HG03060 (cell line): ENCODE measurements around the gene TDRD3.
A peak's percentile ranks its signal among the peaks of the same experiment; 100 is the strongest.
"Not testable (repeated sequence)": the region's sequence is repeated elsewhere in the genome, so short reads cannot be mapped to it uniquely, and the experiment has no call there.

ENCODE experiments used
- ATAC-seq: cut with Tn5 transposase; IDR thresholded peaks from one replicate; pipeline ENCODE4 v1.9.1; 2021; ENCODE audit warnings: low read depth, moderate number of reproducible peaks; ENCODE audit not compliant: unreplicated experiment

The TDRD3 gene

DNA sequence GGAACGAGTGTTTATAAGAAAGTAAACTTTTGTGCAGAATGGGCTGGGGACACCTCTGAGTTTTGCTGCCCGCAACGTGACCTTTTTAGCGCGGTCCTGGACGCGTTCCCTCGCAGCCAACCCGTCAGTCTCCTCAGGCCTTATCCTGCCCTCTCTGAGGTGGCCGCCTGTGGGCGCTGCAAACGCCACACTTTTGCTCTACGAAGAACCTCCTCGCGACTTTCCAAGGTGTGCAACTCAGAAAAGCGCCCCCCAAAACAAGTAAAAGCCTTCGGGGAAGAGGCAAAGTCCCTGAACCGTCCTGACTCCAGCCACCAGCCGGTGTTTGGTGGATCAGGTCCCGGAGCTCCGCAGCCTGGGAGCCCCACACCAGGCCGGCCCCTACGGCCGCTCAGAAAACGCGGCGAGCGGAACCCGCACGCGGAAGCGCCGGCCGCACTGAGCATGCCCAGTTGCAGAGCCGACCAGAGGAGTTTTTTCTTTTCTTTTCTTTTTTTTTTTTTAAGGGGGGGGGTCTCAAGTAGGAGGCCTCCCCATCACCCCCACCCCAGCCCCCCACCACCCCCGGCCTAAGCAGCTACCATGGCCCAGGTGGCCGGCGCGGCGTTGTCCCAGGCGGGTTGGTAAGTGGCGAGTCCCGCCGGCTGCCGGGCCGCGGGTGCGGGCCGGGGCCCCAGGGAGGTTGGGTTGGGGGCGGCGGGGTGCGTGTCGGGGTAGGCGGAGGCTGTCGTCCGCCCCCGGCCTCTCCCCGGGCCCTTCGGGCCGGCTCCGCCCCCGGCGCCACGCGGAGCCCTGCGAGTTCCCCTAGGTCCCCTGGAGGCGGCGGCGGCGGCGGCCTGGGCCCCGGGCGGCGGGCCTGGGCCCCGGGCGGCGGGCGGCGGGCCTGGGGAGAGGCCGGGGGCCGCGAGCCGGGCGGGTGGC, at the start of gene TDRD3:
TDRD3 (plus strand) TSS at position 438 of the 921 bp plus-strand sequence; CDS start at position 583, 145 bp downstream.
- ATAC-seq, result peak; percentile 38

DNA sequence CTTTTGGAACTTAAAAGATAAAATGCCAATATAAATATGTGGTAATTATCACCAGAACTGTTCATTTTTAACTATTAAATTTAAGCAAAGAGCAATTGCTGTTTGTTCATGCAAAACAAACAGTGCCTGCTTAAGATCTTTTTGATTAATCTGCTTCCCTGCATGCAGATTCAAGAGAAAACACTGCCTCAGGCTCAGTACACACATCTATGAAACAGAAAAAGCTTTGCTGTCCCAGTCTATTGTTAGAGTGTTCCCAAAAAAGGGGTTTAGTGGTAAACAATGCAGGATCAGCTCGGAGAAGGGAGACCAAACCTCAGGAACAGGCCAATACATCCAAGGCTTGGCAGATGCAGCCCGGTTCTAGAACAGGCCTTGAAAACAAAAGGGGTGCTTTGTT, 49.3 kb upstream of the TDRD3 start:
- no peak for ATAC-seq

DNA sequence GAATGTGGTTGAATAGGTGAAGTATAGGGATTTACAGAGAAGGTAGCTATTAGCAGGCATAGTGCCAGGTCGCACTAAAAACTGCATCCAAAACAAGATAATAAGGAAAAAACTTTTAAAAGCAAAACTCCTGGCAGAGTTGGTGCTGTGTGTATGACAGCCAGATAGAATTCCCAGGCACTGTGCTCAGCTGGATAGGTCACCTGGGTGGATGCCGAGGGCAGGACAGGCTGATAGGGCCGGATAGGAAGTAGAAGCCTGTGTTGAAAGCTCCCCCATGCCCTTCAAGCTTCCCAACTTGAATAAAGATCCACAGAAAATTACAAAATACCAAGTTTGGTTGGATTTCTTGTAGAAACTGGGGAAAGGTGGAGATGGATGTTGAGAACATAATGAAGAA, 48.9 kb upstream of the TDRD3 start:
- no peak for ATAC-seq

DNA sequence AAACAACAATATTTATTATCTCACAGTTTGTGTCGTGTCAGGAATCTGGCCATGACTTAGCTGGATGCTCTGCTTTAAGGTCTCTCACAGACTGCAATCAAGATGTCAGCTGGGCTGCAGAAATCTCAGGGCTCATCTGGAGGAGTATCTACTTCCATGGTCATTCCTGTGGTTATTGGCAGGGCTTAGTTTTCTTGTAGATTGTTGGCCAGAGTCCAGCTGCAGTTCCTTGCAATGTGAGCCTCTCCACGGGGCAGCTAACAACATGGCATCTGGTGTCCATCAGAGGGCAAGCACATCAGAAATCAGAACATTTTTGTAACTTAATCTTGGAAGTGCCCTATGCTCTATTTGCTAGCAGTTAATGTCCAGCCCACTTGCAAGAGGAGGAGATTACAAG, 45.7 kb upstream of the TDRD3 start:
- no peak for ATAC-seq

DNA sequence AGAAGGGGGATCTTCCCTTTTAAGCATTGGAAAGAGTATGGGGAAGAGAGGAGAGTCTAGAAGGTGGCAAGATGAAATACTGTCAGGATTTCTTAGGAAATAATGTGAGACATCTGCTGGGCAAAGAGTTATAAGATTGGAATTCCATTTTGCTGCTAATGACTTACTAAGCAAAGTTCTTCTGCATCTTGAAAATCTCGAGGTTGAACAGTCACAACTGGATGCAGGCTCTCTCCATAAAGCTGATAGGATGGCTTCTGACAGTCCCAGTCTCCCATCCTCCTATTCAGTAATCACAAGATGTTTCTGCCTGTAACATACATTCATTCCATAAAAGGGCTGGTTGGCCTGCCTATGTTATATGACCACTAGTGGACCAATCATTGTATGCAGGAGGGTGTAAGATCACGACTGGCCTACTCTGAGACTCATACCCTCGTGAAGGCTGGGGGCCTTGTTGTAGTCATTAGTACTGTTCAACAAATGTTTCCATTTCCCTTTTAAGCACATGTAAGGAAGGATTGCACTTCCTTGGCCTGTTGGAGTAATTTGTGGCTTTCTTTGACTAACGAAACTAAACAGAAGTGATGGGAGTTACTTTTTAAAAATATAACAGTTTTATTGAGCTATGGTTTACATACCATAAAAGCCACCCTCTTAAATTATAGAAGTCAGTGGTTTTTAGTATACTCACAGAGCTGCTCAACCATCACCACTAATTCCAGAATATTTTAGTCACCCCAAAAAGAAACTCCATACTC, 45.0 kb upstream of the TDRD3 start:
- ATAC-seq, result no peak

DNA sequence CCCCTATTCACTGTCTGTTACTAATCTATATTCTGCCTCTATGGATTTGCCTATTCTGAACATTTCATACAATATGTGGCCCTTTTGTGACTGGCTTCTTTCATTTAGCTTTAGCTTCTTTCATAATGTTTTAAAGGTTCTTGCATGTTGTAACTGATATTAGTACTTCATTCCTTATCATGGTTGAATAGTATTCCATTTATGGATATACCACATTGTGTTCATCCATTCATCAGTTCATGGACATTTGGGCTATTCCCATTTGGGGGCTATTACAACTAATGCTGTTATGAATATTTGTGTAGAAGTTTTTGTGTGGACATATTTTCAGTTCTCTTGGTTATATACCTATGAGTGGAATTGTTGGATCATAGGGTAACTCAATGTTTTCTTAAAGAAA, 44.4 kb upstream of the TDRD3 start:
- no peak for ATAC-seq

DNA sequence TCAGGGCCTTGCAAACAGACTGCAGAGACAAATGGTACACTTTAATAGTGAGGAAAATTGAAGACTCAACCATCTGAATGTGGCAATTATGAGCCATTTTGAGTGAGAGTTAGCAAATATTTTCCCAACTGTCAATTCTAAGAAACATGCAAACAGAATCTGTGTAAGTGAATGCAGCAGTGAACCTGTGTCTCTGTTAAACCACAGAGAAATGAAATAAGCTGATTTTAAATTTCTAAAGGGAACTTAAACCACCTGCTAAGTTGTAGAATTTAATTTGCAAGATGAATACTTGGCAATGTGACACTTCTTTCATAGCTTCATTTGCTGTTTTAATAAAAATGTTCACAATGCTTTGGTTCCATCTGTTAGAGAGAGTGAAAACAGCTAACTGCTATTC, 42.0 kb upstream of the TDRD3 start:
- no peak for ATAC-seq

DNA sequence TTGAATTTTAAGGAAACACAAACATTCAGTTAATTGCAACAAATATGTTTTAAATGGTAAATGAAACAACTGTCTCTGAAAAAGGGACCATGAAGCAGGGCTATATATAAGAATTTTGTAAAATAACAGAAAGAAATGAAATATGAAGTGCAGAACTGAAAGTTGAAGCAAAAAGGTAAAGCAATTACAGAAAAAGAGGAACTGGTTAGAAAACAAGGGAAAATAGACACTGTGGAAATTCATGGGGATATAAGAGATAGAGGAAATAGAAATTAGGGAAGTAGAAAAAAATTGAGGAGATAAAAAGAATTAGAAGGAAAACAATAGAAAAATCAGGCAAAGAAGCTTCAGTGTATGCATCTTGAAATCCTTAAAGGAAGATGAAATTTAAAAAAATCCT, 40.0 kb upstream of the TDRD3 start:
- no peak for ATAC-seq

DNA sequence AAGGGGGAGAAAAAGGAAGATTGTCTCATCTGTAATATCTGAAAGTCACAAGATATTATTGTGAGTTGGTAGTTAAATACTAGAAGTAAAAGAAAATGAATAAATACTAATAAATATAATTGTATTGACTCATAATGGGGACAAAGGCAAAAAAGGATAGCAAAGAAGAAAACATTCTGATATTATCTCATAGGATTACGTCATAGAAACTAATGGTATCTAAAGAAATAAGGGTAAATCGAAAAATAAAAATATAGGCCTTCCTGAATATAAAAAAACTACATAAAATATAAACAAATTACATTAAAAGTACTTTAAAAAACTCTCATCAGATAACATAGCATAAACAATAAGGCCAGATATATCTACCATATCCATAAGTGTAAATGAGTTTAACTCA, 38.6 kb upstream of the TDRD3 start:
- no peak for ATAC-seq

DNA sequence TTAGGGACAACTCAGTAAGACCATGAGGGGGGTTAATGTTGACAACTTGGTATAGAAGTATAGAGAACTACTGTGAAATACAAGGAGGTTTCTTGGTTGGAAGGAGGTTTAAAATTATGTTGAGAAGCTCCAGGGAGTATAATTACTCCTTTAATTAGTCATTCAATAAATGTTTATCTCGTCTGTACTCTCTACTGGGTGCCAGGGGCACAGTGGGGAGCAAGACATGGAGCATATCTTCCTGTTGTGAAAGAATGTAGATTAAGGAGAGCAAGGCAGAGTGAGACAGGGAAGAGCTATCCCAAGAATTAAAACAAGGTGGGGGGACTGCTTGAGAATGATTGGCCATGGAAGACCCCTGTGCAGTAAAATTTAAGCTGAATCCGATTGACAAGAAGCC, 33.7 kb upstream of the TDRD3 start:
- ATAC-seq, result no peak

DNA sequence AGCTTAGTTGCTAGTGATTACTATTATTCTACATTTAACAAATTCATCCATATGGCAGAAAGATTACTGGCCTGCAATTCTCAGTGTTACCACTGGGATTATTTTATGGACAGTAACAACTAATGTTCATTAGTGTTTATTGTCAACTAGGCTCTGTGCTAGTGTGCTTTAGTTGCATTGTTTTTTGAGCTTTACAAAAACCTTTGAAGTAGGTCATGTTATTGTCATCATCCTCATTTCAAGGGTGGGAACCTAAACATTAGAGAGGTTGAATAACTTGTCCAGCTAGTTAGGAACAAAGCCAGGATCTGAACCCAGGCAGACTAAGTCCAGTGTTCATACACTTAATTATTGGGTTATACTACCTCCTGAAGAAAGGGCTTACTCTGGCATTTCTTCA, 27.8 kb upstream of the TDRD3 start:
- no peak for ATAC-seq

DNA sequence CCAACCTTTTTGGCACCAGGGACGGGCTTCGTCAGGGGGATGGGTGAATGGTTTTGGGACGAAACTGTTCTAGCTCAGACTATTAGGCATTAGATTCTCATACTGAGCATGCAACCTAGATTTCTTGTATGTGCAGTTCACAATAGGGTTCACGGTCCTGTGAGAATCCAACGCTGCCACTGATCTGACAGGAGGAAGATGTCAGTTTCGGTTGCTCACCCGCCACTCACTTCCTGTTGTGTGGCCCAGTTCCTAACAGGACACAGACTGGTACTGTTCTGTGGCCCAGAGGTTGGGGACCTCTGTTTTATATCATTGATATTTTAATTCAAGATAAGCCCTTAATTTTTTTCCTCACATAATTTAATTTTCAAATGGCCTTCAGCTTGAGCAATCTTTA, 26.7 kb upstream of the TDRD3 start:
- ATAC-seq, result no peak

DNA sequence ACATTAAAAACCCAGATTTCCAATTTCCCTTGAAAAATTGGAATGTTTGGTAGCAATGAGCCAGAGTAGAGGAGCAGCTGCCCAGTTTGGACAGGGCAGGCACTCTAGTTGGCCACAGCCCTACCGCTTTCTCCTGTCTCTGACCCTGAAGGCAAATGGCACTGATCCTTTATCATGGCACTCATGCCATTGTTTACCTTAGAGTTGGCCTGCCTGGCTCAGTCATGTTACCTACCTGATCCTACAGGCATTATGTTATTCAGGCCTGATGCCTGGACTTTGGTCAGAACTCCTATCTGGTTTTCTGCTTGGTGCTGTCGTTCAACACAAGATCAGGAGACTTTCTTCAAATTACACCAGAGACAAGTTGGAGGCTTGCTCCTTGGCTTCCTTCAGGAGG, 24.9 kb upstream of the TDRD3 start:
- no peak for ATAC-seq

DNA sequence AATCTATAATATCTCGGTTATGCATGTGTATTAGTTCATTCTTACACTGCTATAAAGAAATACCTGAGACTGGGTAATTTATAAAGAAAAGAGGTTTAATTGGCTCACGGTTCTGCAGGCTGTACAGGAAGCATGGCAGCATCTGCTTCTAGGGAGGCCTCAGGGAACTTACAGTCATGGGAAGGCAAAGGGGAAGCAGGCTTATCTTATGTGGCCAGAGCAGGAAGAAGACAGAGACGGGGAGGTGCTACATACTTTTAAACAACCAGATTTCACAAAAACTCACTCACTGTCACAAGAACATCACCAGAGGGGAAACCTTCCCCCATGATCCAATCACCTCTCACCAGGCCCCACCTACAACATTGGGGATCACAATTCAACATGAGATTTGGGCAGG, 17.7 kb upstream of the TDRD3 start:
- not testable (repeated sequence) for ATAC-seq

DNA sequence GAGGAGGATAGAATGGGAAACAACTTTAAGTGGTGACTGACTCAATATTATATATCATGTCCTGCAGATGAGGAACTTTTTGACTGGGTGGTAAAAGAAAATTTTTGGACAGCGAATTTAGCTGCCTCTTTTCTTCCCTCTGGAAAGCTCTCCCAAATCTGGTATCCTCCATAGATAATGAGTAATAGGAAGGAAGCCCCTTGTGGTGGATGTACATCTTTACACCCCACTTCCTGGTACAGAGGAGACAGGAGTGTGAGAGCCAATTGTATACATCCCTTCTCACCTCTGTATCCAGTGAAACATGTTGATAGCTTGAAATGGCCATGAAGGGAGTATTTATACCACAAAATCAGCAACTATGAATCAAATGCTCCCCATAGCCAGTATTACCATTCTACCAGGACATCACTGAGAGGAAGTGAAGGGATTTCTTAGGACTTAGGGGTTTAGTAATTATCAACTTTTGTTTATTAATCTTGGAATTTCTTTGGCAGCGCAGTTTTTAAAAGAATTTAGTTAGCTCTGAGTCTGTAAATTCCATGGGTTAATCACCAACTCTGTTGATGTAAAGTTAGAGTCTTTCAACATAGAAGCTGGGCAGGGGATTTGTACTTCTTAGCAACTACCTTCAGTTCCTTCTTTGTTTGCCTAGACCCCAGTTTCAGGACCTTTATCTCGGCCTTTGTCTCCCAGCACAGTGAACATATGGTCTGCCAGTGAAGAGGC, 17.0 kb upstream of the TDRD3 start:
- ATAC-seq, result no peak

DNA sequence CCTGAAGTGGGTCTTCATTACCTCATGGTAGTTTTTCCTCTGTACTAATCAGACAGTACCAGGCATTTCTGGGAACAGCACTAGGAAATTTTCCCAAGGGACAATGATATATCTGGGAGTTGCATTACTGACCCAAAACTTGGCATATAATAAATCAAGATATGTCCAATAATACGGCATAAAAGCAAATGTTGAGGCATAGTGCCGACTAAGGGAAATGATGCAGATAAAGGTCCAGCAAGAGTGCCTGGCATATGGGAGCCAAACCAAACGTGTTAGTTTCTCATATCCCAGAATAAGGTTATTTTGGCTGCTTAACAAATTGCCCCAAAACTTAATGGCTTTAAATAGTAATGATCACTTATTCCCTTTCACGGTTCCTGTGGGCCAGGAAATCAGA, 12.1 kb upstream of the TDRD3 start:
- no peak for ATAC-seq

DNA sequence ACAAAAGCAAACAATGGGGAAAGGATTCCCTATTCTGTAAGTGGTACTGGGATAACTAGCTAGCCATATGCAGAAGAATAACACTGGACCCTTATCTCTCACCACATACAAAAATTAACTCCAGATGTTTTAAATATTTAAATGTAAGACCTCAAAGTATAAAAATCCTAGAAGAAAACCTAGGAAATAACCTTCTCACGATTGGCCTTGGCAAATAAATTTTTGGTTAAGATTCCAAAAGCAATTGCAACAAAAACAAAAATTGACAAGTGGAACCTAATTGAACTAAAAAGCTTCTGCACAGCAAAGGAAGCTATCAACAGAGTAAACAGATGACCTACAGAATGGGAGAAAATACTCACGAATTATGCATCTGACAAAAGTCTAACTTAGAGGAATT, 10.8 kb upstream of the TDRD3 start:
- no peak for ATAC-seq

DNA sequence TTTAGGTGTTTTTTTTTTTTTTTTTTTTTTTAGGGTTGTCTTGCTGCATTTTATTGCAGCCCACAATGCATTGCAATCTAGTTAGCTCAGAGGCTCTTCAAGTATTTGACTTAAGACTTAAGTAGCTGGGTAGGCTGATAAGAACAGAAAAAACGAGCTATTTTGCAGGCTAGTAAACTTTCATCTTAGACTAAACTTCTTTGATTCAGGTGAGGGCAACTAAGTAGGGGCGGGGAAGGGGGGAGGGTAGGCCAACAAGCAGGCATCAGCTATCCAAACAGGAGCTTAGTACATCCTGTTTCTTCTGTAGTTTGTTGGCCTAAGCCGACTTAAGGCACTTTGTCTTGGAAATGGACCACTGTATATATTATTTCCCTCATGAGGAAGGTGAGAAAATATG, 4.9 kb upstream of the TDRD3 start:
- ATAC-seq, result no peak

DNA sequence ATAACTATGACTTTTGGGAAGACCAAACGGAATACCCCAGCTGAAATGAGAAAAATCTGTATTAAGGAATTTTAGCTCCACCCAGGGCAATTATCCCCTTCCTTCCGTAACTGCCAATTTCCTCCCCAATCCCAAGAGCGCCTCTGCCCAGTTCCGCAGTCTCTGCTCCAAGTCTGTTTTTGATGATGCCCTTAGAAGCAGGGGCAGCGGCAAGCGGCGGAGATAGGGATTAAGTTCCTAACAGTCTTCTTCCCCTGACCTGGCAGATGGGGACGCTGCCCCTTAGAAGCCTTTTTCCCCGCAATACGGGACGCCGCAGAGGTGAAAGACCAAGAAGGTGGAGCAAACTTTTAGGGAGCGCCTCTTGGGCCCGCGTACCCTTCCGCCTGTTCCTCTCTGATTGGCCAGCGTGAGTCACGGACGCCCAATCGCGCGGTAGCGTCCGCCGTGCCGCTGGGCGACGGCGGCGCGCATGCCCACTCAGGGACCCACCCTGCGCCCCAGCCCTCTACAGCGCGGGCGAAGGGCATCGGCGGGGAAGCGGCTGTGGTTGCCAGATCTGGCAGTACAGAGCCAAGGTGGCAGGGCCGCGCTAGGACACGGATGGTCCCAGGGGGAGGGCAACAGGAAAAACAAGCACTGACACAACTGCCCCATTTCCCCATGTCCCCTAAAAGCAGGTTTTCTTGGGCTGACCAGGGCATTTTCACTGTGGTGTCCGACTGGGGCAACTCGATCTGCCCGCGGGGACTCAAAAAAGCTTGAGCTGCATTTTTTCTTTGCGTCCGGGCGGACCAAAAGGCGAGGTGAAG, 843 bp upstream of the TDRD3 start:
- ATAC-seq, result peak; percentile 61

DNA sequence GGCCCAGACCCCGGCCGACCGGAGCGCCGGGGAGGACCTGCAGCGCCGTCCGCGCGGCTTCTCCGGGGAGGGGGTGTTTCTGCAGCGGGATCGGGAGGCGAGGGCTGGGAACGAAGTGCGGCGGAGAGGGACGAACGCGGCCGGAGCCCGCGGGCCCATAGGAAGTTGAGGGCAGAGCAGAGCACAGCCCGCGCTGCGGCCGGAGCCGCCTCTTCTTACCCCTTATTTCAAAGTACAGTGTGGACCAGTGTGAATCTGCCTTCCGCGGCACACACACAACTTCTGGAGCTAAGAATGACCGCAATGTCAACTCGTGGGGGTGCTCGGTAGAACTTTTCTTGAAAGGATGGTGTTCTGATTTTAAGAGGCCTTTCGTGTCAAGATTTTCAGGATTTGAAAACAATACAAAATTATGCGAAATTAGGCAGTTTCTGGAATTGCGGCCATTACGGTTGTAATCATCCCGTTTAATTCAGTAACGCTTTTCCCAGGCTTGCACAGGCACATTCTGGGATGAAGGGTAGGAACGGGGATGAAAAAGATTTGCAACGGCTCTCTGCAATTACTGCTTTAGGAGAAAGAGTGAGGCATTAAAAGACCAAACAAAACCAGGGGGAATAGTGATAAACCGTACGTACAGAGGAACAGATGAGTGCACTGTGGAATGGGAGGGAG, 821 bp downstream of the TDRD3 start:
- ATAC-seq, result no peak
